ENCODE data around the gene SDE2. TPM values are rescaled to one million over a fixed set of nuclear protein-coding genes. Genes with fewer than 3 reads are reported as not detected.
"Not testable (repeated sequence)": the region's sequence is repeated elsewhere in the genome, so short reads cannot be mapped to it uniquely, and the experiment has no call there.

Gene SDE2
- polyA plus RNA-seq, 5 donors: 17.4 to 25.3 (median 22.8) TPM

DNA sequence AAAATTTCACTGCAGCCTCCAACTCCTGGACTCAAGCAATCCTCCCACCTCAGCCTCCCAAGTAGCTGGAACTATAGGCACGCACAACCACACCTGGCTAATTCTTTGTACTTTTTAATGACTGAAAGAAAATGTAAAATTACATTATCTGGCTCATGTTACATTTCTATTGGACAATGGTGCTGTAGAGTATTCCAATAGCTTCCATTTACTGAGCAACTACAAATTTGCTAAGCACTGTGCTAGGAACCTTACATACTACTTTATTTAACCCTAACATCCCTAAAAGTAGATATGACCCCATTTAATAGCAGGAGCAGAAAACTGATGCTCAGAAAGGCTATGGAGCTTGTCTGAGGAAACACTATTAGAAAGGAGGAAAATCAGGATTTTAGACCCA lies 19.7 kb downstream of the SDE2 start:
- no peak for DNase-seq

DNA sequence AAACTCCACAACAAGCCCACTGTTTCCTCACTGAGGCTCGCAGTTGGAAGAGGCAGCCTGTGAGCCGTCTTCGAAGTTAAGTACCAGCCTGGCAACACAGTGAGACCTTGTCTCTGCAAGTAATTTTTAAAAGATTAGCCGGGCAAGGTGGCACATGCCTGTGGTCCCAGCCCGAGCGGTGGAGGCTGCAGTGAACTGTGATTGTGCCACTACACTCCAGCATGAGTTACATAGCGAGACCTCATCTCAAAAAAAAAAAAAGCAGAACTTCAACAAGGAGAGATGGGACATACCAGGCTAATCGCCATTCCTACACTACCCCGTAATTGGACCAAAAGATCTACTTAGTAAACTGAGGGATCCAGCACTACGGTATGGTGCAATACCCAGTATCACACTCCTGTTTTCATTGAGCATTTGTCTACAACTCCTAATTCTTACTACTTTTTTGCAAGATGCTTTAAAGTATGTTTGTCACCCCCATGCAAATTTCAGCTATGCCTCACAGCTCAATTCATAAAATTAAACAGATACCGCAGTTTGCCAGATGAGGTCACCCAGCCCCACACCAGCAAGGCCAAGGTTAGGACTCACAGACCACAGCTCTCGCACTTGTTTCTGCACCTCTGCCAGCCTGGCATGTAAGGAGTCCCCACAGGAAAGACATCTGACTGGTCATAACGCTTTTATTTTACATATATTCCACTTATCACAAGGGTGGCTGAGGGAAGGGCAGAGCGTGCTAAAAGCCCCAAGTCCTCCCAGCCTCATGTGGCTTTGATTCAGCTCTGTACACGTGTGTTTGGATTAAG lies 21.0 kb downstream of the SDE2 start:
- no peak for DNase-seq

GRCh38 chr1:225975146-225975545 lies 24.0 kb downstream of the SDE2 start:
- DNase-seq: not testable (repeated sequence)

DNA sequence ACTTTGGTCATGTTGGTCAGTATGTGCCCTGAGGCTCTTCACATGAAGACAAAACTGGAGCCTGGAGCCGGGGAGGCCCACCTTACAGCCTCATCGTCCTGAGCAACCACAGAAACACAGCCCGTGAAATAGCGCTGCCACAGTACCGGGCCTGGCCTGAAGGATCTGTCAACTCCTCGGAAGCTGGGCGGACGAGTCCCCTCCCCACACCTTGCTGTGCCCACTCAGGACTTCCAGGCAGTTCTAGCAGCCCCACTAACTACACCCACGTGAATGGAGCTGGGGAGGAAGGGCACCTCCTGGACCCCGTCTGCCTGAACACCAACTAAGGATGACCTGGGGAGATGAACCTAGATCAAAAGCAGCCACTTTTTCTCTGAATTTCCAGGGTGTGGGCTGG lies 24.7 kb downstream of the SDE2 start:
- no peak for DNase-seq

GRCh38 chr1:225973158-225973557 lies 26.0 kb downstream of the SDE2 start:
- DNase-seq: no peak

DNA sequence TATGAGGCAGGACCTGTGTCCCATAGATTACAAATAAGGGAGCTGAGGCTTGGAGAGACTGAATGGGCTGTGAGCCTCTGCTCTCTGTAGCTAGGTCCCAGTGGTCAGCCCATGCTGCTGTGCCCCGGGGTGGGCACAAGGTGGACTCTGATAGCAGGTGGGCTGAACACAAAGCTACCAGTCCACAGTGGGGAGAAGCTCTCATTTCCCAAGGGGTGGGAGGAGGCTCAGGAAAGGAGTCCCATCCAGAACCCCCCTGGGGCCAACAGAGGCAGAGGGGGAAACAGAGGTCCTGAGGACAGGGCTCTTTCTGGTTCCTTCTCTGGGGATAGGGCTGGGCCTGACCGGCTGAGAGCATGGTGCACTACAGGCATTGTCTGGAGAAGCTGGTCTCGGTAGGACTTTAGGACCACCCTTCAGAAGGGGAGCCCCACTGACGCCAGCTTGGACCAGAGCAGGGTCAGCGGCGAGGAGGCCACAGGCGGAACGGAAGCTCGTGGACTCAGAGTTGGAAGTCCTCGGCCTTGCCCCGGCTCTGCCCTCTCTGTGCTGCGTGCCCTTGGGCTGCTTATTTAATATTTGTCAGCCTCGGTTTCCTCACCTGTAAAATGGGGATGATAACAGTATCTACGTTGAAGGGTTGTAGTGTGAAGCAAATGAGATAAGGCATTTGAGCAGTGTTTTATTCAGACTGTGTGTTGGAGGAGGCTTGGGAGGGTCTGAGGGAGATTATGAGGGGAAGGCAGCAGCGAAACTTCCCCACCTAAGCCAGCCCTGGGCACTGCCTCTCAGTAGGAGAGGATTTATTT lies 26.6 kb downstream of the SDE2 start:
- no peak for DNase-seq

DNA sequence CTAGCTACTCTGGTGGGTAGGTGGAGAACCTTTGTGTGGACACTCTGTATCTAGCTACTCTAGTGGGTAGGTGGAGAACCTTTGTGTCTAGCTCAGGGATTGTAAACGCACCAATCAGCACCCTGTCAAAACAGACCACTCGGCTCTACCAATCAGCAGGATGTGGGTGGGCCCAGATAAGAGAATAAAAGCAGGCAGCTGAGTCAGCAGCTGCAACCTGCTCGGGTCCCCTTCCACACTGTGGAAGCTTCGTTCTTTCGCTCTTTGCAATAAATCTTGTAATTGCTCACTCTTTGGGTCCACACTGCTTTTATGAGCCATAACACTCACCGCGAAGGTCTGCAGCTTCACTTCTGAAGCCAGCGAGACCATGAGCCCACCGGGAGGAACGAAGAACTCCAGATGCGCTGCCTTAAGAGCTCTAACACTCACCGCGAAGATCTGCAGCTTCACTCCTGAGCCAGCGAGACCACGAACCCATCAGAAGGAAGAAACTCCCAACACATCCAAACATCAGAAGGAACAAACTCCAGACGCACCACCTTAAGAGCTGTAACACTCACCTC lies 28.5 kb downstream of the SDE2 start:
- DNase-seq: not testable (repeated sequence)

- DNase-seq: not testable (repeated sequence)
These were observed 29.4 kb downstream of the SDE2 start for GRCh38 chr1:225969751-225970150.

- no peak for DNase-seq
These were observed 33.9 kb downstream of the SDE2 start for GRCh38 chr1:225965231-225965630.

DNA sequence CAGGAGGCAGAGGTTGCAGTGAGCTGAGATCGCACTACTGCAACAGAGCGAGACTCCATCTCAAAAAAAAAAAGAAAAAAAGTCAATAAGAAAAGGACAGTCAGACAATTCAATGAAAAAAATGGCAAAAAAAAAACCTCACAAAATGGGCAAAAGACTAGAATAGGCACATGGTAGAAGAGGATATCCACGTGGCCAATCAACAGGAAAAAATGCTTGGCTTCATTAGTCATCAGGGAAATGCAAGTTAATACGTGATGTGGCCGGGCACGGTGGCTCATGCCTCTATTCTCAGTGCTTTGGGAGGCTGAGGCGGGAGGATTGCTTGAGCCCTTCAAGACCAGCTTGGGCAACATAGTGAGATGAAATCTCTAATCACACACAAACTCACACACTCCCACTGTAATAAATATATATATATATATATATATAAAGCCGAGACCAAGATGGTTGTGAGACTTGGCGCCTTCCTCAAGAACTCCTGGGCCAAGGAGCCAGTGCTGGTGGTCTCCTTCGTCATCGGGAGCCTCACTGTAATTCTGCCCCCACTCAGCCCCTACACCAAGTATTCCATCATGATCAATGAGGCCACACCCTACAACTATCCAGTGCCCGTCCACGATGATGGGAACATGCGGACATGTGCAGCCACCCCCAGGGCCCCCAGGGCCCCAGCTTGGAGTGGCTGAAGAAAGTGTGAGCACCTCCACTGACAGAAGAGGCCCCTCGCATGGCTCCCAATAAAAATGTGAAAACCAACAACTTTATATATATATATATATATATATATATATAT lies 35.2 kb downstream of the SDE2 start:
- DNase-seq: no peak

DNA sequence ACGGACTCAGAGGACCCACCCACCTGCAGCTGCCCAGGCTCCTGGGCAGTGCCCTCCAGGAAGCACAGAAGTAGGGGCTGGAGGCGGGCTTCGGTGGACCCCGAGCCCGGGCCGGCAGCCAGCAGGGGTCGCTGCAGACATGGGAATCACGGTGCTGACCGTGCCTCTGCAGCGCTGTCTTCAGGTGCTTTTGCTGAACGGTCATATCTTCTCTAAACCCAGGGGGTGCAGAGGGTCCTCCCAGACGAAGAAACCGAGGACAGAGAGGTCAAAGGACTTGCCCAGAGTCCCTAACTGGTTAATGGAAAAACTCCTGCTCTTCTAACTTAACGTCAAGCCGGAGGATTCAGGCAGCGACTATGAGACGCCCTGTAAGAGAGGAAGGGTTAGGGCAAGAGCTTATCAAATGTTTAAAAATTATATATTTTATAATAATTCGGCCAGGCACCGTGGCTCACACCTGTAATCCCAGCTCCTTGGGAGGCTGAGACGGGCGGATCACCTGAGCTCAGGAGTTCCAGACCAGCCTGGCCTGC lies 36.6 kb downstream of the SDE2 start:
- peak in 1 of 2 donors; percentile 17 for DNase-seq

DNA sequence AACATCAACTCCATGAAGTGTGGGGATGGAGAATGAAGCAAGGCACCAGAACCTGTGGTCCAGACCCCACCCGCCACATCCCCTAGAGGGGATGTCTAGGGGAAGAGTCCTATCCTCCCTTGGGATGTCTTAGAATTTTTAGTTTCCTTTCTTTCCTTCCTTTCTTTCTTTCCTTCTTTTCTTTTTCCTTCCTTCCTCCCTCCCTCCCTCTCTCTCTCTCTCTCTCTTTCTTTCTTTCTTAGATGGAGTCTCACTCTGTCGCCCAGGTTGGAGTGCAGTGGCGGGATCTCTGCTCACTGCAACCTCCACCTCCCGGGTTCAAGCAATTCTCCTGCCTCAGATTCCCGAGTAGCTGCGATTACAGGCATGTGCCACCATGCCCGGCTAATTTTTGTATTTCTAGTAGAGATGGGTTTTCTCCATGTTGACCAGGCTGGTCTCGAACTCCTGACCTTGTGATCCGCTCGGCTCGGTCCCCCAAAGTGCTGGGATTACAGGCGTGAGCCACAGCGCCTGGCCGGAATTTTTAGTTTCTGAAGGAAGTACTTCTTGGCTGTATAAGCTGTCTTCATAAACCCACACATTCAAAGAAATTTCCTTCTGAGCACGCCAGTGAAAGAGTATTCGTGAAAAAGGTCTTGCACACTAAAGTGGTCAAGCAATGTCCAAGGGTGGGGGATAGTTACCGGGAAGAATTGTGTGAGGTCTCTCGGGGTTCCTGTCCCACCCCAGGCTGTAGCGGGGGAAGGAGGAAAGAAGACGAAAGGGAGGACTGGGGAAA lies 37.3 kb downstream of the SDE2 start:
- DNase-seq: no peak

GRCh38 chr1:225958041-225958440 lies 41.1 kb downstream of the SDE2 start:
- no peak for DNase-seq

DNA sequence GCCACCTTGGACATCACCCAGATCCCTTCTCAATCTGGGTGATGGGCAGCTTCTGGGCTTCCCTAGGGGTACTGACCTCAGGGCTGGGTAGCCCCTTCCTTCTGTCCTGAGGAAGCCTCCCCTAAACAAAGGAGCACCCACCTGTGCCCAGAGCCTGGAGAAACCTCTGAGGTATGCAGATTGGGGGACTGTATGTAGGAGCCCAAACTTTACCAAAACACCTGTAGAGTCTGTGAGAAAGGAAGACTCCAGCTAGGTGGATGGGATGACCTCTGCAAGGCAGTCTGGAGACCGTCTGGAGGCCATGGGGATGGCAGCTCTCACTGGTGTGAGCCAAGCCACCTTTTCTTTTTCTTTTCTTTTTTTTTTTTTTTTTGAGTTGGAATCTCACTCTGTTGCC lies 44.4 kb downstream of the SDE2 start:
- no peak for DNase-seq

DNA sequence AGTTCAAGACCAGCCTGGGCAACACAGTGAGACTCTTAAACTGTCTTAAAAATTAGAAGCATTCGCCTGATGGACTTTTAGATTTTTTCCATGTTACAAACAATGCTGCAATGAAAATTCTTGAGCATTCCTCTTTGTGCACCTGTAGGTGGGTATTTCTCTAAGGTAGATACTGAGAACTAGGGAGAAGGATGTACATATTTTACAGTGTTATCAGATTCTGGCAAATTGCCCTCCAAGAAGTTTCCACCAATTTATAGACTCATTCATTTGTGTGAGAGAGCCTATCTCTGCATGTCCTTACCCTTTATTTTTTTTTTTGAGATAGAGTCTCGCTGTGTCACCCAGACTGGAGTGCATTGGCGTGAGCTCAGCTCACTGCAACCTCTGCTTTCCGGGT lies 45.8 kb downstream of the SDE2 start:
- no peak for DNase-seq

- no peak for DNase-seq
These were observed 48.1 kb downstream of the SDE2 start for GRCh38 chr1:225950905-225951497.

DNA sequence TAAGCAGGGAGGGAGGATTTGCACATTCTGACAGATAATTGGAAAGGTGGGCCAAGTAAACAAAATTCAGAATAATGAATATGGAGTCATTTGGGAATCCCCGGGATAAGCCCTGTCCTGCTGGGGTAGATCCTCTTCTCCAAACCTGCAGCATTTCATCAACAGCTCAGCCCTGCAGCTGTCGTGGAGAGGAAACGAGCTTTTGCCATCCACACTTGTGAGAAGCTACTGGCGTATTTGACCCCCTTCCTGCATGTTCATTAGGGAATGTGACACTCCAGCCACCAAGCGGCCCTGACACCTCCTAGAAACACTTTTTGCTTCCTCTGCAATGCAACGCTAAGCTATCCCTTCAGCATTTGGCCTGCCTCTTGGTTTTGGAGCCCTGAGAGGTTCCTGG lies 50.1 kb downstream of the SDE2 start:
- DNase-seq: no peak

GRCh38 chr1:225946803-225947202 lies 52.3 kb downstream of the SDE2 start:
- DNase-seq: no peak

GRCh38 chr1:225946082-225946620 lies 53.0 kb downstream of the SDE2 start:
- no peak for DNase-seq

GRCh38 chr1:225945564-225945963 lies 53.6 kb downstream of the SDE2 start:
- no peak for DNase-seq

Data from right lung (tissue), 5 donors.